ENCODE data around the gene BTBD9. TPM values are rescaled to one million over a fixed set of nuclear protein-coding genes. Genes with fewer than 3 reads are reported as not detected.

Gene BTBD9
- total and polyA plus RNA-seq, 9 of the 15 experiments (the other 6 are each of a cell fraction or from before 2014, with no cell fraction given): 0.08 to 1.6 (median 0.58) TPM

GRCh38 chr6:38531134-38531533, 108.6 kb downstream of the BTBD9 start:
- TF ChIP-seq SMARCA4 (IDR thresholded peaks at IDR 0.05): no peak
- TF ChIP-seq ZNF316 (IDR thresholded peaks at IDR 0.05): peak; percentile 79
- TF ChIP-seq MAFF (IDR thresholded peaks at IDR 0.05; ENCODE audit: low read length): peak; percentile 40
- peak; percentile 71 for TF ChIP-seq C11orf30 (IDR thresholded peaks at IDR 0.05; ENCODE audit: low read depth)
- TF ChIP-seq MAFG (tag; conservative IDR thresholded peaks at IDR 0.05): peak; percentile 54; the same call in 1 of the 2 replicates
- TF ChIP-seq, protein P1, sequence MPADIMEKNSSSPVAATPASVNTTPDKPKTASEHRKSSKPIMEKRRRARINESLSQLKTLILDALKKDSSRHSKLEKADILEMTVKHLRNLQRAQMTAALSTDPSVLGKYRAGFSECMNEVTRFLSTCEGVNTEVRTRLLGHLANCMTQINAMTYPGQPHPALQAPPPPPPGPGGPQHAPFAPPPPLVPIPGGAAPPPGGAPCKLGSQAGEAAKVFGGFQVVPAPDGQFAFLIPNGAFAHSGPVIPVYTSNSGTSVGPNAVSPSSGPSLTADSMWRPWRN (IDR thresholded peaks at IDR 0.05; ENCODE audit: low read depth): no peak
- DNase-seq (ENCODE audit: extremely low read depth in 1 of 4, low spot score in 3 of 4) (no peak), FAIRE-seq (no peak), ATAC-seq (no peak)
- H3K27me3 ChIP-seq (ENCODE audit: control insufficient read depth in 2 of 2, insufficient read depth in 2 of 2, low read length in 2 of 2): no peaks in the 10 kb centered on the region
- in situ Hi-C loops (cut with MboI) (no loop called here), intact Hi-C loops (cut with micrococcal nuclease) (no loop called here)
- ChIA-PET POLR2A (no interaction called here), CTCF (ENCODE audit: low intra/inter-chr PET ratio) (no interaction called here)
- no peaks in the 10 kb centered on the region for H3K9me3 ChIP-seq (replicated peaks; ENCODE audit: control insufficient read depth, insufficient read depth, low read depth, low read length)
- no peaks in the 10 kb centered on the region for H3K79me2 ChIP-seq (ENCODE audit: control insufficient read depth, insufficient read depth, low read length)
- no TSS peak for BruUV-seq (replicated peaks)
- no peaks in the 10 kb centered on the region for H3K36me3 ChIP-seq (ENCODE audit: control insufficient read depth, insufficient read depth, low read length)
- no peak overlapping the region for H2AFZ ChIP-seq (ENCODE audit: low read depth, low read length)
- H3K9ac ChIP-seq (ENCODE audit: insufficient read depth in 1 of 2, low read depth in 2 of 2, low read length in 2 of 2): no peak overlapping the region
- no peaks in the 10 kb centered on the region for H3K4me1 ChIP-seq (replicated peaks in 1 of 2; ENCODE audit: control insufficient read depth in 2 of 2, insufficient read depth in 2 of 2, low read length in 2 of 2)
- no peak overlapping the region for H3K4me3 ChIP-seq
- no peaks in the 10 kb centered on the region for H4K20me1 ChIP-seq (replicated peaks; ENCODE audit: control insufficient read depth, insufficient read depth, low read length)
- no peaks in the 10 kb centered on the region for H3K9me1 ChIP-seq (ENCODE audit: control insufficient read depth, insufficient read depth, low read length)
- no peak overlapping the region for H3K4me2 ChIP-seq (ENCODE audit: insufficient read depth, low read length)
- no peak overlapping the region for H3K27ac ChIP-seq (ENCODE audit: extremely low read depth, low read depth, low read length)
- 0% methylated on average over 3 of the region's 3 CpGs for WGBS (ENCODE audit: insufficient coverage, low coverage, missing lambda C conversion rate)
